GM12864 (cell line): Measurements from ENCODE around the gene CEP55.

Experiments
- DNase-seq: peaks from one replicate; pipeline ENCODE4 v3.0.0-alpha.2; 2011; ENCODE audit warnings: low read depth
- H3K4me3 ChIP-seq: 2 replicates; pipeline ENCODE4 v1.5.1; 2011; ENCODE audit warnings: mild to moderate bottlenecking, low read depth, low read length, control low read depth
- TF ChIP-seq, protein P1 (sequence below): IDR thresholded peaks from 2 replicates; pipeline ENCODE4 v1.5.1; 2011; ENCODE audit warnings: low read depth, mild to moderate bottlenecking, moderate library complexity, low read length, control low read depth, inconsistent platforms; ENCODE audit errors: missing control alignments

CEP55 gene

GRCh38 chr10:93469454-93469853, 27.0 kb upstream of the CEP55 start:
- no peak overlapping the region for H3K4me3 ChIP-seq
- TF ChIP-seq, protein P1, sequence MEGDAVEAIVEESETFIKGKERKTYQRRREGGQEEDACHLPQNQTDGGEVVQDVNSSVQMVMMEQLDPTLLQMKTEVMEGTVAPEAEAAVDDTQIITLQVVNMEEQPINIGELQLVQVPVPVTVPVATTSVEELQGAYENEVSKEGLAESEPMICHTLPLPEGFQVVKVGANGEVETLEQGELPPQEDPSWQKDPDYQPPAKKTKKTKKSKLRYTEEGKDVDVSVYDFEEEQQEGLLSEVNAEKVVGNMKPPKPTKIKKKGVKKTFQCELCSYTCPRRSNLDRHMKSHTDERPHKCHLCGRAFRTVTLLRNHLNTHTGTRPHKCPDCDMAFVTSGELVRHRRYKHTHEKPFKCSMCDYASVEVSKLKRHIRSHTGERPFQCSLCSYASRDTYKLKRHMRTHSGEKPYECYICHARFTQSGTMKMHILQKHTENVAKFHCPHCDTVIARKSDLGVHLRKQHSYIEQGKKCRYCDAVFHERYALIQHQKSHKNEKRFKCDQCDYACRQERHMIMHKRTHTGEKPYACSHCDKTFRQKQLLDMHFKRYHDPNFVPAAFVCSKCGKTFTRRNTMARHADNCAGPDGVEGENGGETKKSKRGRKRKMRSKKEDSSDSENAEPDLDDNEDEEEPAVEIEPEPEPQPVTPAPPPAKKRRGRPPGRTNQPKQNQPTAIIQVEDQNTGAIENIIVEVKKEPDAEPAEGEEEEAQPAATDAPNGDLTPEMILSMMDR, result no peak
- no peak for DNase-seq

GRCh38 chr10:93471110-93471651, 25.2 kb upstream of the CEP55 start:
- TF ChIP-seq, protein P1, result no peak
- H3K4me3 ChIP-seq, result no peak overlapping the region

DNA sequence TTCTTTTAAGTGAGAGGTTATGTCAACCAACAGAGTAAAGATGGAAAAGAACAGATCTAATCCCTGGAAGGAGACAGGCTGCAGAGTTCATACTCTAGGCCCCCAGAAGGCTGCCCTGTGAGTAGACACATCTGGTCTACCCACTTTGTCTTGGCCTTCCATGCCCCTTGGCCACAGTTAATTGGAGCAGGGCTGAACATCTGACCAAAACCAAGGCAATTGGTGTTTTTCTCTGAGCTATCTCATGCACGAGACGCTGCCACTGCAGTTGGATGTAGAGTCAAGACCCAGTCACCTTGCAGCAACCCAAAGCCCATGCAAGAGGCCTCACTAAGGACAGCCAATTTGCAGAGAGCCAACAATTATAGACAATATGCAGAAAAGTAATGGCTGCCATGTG, 23.3 kb upstream of the CEP55 start:
- no peak for DNase-seq
- TF ChIP-seq, protein P1, result no peak
- H3K4me3 ChIP-seq, result no peak overlapping the region

More at GRCh38 chr10:93471110-93471651, 25.2 kb upstream of the CEP55 start:
- DNase-seq, result no peak

- no peak overlapping the region for H3K4me3 ChIP-seq
- no peak for DNase-seq
- TF ChIP-seq, protein P1, result no peak
Observed at GRCh38 chr10:93473804-93474472, 22.5 kb upstream of the CEP55 start.

- no peak overlapping the region for H3K4me3 ChIP-seq
- TF ChIP-seq, protein P1, result no peak
Observed at GRCh38 chr10:93475227-93475626, 21.2 kb upstream of the CEP55 start.

DNA sequence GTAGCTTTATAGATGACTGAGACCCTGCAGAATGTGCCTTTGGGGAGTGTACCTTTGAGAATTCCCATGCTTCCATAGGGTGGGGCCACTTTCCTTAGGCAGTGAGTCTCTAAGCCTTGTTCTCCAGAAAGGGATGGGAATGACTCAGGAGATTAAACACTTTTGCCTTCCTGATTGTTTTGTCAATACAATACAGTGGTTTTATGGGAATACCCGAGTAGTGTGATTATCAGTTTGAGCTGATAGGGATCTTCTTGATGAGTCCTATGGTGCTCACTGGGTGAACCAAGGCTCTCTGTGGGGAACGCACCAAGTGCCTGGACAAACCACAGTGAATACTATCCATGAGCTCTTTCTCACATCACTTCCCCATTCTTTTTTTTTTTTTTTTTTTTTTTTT, 20.5 kb upstream of the CEP55 start:
- H3K4me3 ChIP-seq, result no peak overlapping the region
- TF ChIP-seq, protein P1, result no peak
- DNase-seq, result no peak

More at GRCh38 chr10:93475227-93475626, 21.2 kb upstream of the CEP55 start:
- DNase-seq, result no peak

DNA sequence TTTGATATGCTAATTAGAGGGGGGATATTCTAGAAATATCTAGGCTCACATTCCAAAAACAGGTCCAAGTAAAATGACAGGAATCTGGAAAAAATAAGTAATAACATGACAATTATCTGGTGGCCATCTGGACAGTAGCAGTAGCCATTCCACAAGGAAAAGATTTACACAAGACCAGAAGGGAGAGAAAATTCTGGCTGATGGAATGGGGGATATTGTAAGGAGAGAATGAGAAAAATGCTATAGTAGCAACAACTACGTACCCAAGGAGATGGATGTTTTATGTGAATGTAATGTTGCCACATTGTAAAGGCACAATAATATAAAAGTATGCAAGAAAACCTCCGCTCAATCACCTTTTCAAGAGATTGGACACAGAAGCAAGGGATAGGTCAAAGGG, 19.7 kb upstream of the CEP55 start:
- no peak overlapping the region for H3K4me3 ChIP-seq
- no peak for DNase-seq
- TF ChIP-seq, protein P1, result no peak
